Cerebellar nuclear complex (tissue), 1 donor: ENCODE results near the gene ZC3H12C.
"Not testable (repeated sequence)": the region's sequence is repeated elsewhere in the genome, so short reads cannot be mapped to it uniquely, and the experiment has no call there.

Source experiments
- DNase-seq, 2 experiments: peaks; one replicate each; lab custom pipeline; 2025; lab: John Stamatoyannopoulos, UW

ZC3H12C gene

DNA sequence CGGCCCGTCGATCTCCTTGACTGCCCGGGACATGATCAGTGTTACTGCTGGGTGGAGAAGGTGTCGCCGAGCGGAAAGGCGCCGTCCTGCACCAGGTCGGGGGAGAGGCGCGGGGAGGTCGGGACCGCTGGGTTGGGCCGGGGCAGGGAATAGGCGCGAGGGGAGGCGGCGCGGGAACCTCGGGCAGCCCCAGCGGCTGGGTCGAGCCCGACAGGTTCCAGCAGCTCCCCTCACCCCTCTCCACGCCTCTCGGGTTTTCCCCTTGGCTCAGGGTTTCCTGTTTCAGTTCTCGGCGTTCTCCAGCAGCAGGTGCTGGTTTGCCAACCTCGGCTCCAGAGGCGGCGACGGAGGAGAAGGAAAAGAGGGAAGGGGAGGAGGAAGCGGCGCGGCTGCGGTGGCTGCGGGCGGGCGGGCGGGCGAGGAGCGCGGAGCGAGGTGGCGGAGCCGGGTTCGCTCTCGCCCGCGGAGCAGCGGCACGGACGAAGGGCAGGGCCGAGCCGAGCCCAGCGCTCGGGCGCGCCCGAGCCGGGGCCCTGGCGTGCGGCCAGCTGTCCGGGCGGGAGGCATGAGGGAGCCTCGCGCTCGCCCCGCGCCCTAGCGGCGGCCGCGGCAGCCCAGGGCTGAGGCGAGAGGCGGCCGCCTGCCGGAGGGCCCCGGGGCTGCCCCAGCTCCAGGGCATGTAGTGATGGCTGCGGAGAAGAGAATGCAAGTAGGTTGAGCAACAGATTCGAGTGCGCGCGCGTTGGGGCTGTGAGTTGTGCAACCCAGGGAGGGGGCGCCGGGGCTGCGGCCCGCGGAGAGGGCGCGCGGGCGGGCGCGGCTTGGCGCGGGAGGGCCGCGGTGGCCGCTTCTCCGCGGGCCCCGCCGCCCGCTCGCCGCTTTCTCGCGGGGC is at the start of gene ZC3H12C:
Gene ZC3H12C (plus strand): TSS at position 878 of the 892 bp plus-strand sequence. CDS start 20 bp downstream, outside the sequence.
- DNase-seq: no peak

DNA sequence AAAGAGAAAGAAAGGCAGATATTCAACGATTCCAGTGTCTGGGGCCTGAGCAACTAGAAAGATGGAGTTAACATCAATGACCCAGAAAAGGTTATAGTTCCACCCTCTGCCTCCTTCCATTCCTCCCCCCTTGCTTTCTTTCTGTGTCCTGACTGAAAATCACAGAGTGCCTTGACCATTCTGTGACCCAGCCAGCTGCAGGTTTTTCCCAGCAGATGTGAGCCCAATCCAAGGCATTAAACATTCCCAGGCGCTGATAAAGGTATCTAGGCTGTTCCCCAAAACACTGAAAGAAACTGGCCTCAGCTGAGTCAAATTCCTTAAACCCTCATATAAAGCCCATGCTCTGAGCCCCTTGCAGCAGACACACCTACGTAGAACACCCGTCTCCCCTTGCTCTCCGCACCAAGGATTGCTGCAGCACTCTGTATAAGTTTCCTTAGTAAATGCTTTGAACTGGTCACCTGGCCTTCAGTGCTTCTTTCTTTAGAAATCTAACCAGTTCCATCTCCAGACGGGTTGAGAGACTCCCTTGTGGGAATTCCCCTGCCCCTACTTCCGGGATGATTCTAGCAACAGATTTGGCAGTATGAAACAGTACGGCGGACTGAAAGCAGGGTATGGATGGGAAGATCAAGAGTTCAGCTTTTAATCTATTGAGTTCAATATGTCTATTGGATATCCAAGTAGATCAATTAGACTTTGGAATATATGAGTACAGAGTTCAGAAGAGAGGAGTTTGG is 48.8 kb upstream of the ZC3H12C start:
- no peak for DNase-seq

DNA sequence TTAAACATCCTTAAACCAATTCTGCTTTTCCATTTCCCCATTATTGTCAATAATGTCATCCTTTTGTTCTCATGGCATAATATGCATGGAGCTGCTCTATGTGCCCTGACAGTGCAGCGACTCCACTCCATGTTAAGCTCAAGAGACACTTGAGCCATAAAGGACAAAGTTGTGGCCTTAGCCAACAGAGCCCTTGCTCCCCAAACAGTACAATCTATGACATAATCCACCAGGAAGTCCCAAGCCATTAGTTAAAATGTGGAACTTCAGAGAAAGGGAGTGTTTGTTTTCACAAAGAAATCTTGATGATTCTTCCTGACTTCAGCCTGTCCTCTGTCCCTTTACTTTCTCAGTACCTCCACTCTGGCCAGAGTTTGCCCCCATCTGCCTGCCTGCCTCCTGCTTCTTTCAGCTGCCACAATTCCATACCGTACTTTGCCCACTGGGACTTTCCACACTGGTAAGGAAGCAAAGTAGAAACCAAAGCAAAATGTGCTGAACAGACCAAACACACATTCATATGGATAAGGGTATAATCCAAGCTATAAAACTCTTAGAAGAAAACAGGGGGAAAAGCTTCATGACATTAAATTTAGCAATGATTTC is 46.3 kb upstream of the ZC3H12C start:
- DNase-seq: no peak

DNA sequence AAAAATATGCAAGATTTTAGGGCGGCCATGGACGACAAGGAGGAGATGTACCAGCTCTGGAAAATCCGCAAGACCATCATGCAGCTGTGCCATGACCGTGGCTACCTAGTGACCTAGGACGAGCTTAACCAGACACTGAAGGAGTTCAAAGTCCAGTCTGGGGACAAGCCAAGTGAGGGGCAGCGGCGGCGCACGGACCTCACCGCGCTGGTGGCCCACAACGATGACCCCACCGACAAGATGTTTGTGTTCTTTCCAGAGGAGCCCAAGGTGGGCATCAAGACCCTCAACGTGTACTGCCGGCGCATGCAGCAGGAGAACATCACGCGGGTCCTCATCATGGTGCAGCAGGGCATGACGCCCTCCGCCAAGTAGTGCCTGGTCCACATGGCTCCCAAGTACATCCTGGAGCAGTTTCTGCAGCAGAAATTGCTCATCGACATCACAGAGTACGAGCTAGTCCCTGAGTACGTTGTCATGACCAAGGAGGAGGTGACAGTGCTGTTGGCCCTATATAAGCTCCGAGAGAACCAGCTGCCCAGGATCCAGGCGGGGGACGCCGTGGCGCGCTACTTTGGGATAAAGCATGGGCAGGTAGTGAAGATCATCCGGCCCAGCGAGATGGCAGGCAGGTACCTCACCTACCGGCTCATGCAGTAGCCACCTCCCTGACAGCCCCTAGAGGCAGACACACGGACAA is 43.5 kb upstream of the ZC3H12C start:
- no peak for DNase-seq

DNA sequence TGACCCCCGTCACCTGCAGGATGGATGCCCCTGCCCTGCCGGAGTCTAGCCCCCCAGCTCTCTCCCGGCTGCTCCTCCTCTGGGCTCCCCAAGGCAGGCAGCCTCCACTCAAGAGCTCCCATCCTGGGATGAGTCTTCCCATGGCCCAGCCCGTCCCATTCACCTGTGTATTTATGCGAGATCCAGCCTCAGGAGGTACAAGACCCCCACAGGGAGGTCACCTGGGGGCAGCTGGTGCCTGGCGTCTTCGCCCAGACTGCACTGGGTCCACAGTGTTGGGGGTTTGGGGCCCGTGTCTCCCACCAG is 43.0 kb upstream of the ZC3H12C start:
- no peak for DNase-seq

DNA sequence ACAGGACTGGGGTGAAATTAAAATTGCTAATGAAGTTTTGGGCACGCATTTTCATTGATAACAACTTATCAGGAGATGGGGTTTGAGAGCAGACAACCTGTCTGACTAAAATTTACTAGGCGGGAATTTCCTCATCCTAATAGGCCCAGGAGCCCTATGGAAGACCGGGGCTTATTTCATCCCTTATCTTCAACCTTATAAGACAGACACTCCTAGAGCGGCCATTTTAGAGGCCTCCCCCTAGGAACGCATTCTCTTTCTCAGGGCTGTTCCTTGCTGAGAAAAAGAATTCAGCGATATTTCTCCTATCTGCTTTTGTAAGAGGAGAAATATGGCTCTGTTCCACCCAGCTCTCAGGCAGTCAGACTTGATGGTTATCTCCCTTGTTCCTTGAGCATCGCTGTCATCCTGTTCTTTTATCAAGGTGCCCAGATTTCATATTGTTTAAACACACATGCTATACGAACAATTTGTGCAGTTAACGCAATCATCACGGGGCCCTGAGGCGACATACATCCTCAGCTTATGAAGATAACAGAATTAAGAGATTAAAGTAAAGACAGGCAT is 39.3 kb upstream of the ZC3H12C start:
- no peak for DNase-seq

DNA sequence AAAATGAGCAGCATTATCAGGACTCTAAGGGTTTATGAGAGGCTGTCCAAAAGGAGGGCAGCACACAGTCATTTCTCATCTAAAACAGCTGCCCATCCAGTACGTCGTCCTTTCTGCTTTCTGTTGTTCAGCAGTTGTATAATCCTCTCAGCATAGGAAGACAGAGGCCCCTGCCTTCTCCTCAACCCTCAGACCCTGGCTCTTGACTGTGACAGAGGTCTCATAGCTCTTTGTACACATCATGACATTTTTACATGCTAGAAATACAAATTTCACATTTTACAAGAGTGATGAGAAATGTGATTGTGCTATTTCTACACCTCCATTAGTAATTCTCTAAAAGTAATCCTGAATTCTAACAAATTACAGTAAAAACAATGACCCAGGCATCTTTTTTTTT is 36.2 kb upstream of the ZC3H12C start:
- no peak for DNase-seq

DNA sequence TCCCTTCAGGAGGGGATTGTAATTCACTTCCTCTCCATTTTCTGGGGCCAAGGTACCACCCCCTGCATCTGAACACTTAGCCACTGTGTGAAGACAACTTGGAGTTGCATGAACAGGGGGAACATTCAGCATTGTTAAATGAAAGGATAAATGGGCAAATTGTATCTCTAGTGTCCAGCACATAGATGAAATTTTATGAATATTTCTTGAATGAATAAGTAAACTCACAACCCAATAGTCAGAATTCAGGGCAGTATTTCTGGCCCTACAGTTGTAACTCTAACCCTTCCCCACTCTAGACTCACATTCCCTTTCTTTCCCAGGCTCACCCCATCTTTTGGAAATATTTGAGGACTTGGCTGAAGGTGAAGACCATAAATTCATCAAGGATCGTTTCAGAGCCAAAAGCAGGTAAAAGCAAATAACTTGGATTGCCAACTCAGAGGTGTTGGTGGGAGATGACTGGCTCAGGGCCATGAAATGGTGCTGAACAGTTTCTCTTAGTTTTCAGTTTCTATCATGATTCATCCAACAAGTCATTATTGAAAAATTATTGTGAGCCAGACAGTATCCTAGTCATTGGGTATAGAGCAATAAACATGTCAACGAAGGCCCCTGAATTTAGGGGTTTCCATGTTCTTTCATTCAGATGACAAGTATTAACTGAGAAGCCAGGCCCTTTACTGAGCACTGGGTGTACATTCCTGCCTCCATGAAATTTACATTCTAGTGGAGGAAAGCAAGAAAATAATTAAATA is 33.3 kb upstream of the ZC3H12C start:
- no peak for DNase-seq

DNA sequence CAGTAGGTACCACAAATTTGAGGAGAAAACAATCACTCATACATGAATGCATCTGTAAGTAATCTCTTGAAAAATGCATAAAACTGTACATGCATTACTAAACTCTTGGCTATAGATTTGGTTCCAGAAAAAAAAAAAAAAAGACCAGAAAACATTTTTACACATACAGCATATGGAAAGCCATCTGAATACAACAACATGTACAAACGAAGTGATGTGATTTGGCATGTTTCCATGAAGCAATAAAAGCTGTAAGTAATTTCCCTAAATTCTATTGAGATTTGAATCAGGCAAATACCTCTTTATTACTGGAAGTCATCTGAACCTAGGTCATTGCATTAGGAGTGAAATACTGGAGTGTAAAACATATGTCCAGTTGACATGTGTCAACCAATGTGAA is 31.9 kb upstream of the ZC3H12C start:
- DNase-seq: no peak

DNA sequence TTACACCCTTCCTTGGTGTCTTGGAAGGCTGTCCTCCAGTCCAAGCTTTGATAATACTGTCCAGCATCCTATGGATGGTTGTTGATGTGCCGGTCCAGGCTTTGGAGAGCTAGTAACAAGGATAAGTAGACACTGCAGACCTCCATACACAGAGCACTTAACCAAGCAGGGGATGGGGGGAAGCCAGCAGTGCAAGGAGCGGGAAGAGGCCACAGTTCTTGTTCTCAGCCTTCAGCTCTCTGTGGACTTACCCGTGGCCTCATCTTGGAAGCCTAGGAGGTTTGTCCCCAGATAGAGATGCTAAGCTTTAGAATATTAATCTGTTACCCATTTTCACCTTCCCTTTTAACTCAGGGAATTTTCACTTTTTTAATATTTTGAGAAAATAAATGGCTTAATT is 30.9 kb upstream of the ZC3H12C start:
- no peak for DNase-seq

DNA sequence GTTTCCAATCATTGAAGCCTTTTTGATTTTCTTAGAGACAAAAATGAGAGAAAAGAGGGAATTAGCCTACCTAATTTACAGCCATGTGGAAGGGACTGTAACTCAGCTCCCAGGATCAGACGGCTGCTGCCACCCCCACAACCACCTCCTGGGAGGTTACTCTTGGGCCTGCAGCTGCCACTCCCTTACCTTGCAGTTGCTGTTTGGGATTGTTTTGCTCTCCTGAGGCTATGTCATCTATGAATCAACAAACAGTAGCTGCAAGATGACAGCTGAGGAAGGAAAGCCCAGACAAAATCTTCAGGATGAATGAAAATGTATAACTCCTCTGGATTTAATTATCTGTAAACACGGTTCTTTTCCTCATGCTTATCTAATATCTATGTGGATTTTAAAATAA is 28.0 kb upstream of the ZC3H12C start:
- no peak for DNase-seq

DNA sequence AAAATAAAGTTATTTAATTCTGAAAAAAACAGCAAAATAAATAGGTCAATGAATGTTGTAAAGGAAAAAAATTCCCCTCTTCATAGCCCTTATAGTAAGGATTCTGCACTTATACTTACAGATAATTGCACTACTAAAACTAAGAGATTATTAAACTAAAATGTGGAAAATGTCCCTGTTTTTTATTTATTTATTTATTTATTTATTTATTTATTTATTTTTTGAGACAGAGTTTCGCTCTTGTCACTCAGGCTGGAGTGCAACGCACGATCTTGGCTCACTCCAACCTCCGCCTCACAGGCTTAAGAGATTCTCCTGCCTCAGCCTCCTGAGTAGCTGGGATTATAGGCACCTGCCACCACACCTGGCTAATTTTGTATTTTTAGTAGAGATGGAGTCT is 25.2 kb upstream of the ZC3H12C start:
- not testable (repeated sequence) for DNase-seq

DNA sequence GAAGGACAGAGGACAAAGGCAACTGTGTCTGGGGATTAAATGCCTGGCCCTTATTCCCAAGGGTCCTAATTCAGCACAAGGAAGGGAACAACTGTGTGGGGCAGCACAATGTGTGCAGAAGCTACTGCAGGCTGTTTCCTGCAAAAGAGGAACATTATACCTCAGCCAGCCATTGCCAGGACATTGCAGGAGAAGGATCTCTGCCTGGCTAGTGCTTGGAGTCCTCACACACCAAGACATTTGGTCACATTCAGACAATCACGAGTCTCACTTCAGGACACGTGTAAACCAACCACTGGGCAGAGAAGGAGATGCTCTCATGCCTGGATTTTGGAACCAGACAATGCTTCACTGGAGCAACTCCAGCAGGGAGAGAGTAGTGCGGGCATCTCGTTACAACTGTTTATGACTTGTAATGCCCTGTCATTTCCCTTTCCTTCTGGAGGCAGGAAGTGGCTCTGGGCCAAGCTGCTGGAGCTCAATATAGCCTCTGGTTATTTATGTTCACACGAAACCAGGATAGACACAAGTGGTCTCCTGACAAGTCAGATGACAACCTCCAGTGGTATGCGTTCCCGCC is 23.9 kb upstream of the ZC3H12C start:
- DNase-seq: no peak

DNA sequence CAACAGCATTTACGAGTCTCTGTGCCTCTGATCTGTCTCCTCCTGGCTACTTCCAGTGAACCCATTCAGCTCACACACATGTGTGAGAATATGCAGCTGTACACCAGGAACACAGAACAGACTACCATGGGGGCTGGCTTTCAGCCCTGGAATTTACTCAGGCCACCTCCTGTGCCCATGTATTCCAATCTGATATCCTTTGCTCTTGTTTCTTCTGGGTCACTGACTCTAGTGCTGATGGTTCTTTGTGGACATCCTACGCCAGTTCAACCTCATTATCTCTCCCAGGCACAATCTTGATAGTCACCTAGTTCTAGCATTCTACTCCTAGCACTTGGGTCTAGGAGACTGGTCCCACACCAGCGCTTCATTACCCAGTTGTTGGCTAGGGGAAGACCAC is 23.0 kb upstream of the ZC3H12C start:
- DNase-seq: no peak

DNA sequence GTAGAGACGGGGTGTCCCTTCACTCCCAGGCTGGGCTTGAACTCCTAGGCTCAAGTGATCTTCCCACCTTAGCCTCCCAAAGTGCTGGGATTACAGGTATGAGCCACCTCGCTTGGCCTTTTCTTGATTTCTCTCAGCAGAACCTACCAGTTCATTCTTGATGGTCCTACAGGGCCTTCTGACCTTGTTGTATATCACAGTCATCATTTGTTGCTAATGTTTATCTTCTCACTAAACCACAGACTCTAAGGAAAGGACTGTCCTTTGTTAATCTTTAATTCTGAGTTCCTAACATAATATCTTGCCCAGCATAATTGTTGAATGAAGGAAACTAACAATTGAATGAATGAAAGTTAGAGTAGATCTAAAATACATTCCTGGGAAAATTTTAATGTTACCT is 22.0 kb upstream of the ZC3H12C start:
- DNase-seq: no peak

DNA sequence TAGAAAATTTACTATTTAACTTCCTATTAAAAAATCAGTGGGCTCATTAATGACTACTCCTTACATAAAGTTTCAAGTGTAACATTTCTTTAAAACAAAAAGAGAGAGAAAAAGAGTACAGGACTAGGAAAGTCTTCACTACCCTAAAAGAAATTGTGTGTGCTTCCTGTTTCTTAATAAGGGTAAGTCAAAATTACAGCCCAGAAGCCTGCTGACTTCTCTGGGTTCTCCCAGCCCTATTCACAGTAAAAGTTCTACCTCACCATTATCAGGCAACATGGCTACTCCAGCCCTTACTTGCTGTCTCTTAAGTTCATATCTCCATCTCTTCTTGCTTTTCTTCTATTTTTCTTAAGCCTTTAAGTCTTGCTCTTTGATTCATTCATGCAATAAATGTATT is 20.3 kb upstream of the ZC3H12C start:
- no peak for DNase-seq

DNA sequence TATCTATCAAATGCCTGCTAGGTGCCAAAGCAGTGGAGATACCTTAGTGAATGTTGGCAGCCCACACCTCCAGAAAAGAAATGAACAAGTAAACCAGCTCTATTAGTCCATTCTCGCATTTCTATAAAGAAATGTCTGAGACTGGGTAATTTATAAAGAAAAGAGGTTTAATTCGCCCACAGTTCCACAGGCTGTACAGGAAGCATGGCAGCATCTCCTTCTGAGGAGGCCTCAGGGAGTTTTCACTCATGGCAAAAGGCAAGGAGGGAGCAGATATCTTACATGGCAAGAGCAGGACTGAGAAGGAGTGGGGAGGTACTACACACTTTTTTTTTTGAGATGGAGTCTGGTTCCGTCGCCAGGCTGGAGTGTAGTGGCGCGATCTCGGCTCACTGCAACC is 18.7 kb upstream of the ZC3H12C start:
- no peak for DNase-seq

DNA sequence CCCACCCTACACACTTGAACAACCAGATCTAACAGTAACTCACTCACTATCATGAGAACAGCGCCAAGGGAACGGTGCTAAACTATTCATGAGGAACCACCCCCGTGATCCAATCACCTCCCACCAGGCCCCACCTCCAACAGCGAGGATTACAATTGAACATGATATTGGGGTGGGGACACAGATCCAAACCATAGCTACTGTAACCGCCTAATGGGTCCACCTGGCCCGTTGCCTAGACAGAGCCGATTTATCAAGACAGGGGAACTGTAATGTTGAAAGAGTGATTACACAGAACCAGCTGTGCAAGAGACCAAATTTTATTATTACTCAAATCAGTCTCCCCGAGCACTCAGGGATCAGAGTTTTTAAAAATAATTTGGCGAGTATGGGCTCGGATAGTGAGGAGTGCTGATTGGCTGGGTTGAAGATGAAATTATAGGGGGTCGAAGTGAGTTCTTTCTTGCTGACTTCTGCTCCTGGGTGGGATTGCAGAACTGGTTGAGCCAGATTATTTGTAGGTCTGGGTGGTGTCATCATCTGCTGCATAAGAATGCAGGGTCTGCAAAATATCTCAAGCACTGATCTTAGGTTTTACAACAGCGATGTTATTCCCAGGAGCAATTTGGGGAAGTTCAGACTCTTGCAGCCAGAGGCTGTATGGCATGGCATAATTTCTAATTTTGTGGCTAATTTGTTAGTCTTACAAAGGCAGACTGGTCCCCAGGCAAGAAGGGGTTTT is 17.9 kb upstream of the ZC3H12C start:
- no peak for DNase-seq

DNA sequence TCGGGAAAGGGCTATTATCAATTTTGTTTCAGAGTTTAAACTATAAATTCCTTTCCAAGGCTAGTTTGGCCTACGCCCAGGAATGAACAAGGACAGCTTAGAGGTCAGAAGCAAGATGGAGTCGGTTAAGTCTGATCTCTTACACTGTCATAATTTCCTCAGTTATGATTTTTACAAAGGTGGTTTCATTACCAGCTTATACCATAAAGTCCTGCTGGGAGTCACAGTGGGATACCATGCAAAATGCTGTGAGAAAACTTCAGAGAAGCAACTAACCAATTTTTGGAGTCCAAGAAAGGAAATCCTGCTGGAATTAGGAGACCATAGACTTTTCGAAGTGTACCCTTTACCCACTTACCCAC is 17.4 kb upstream of the ZC3H12C start:
- DNase-seq: no peak

DNA sequence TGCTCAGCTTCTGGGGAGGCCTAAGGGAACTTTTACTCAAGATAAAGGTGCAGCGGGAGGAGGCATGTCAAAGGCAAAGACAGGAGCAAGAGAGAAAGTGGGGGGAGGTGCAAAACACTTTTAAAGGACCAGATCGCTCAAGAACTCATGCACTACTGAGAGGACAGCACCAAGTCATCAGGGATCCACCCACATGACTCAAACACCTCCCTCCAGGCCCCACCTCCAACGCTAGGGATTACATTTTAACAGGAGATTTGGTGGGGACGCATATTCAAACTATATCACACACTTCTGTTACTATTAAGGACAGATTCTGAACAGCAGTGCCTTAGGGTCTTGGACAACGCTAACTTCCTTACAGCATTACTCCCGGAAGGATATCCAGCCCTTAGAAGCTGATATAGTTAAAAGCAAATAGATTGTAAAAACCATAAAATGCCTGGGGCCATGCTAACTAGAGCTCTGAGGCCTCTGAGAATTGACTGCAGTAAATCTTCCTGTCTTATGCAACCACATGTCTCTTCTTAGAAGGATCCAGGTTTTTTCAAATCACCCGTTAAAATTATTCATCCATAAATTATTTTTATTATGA is 16.7 kb upstream of the ZC3H12C start:
- DNase-seq: no peak
